Measurements from ENCODE around the gene HEMGN.

- TF ChIP-seq, protein P1, sequence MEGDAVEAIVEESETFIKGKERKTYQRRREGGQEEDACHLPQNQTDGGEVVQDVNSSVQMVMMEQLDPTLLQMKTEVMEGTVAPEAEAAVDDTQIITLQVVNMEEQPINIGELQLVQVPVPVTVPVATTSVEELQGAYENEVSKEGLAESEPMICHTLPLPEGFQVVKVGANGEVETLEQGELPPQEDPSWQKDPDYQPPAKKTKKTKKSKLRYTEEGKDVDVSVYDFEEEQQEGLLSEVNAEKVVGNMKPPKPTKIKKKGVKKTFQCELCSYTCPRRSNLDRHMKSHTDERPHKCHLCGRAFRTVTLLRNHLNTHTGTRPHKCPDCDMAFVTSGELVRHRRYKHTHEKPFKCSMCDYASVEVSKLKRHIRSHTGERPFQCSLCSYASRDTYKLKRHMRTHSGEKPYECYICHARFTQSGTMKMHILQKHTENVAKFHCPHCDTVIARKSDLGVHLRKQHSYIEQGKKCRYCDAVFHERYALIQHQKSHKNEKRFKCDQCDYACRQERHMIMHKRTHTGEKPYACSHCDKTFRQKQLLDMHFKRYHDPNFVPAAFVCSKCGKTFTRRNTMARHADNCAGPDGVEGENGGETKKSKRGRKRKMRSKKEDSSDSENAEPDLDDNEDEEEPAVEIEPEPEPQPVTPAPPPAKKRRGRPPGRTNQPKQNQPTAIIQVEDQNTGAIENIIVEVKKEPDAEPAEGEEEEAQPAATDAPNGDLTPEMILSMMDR (conservative IDR thresholded peaks at IDR 0.05 in 1 of 2, IDR thresholded peaks at IDR 0.05 in 1 of 2; ENCODE audit: extremely low read depth in 1 of 2, insufficient read depth in 1 of 2, low read depth in 1 of 2, low read length in 2 of 2), result no peak
- no peak for TF ChIP-seq EZH2 (IDR thresholded peaks at IDR 0.05; ENCODE audit: borderline replicate concordance, low read length)
Measured at GRCh38 chr9:97980479-97980803, 42.5 kb upstream of the HEMGN start.

Measured in mammary epithelial cell (primary cell).